ENCODE results near the gene KL.

Gene KL

GRCh38 chr13:33004511-33004910 is 11.7 kb upstream of the KL start:
- DNase-seq (ENCODE audit: low spot score) = no peak

GRCh38 chr13:33006134-33006533 is 10.1 kb upstream of the KL start:
- DNase-seq (ENCODE audit: low spot score) = peak; percentile 10

DNA sequence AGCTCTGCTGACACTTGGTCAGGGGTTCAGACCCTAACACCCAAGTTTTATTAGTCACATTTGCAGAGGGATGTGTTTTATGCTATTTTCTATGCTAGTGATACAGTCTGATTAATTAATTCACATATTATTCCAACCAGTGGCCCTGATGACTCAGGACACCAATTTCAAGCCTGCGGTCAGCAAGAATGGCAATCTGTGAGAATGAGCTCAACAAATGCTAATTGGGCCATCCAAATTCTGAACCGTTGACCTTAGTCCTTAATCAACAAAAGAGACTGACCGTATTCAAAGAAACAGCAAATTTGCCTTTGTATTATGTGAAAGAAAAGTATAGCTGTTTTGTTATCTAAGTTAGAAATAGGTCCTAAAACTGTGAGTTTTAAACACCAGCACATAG is 9.6 kb upstream of the KL start:
- no peak for DNase-seq (ENCODE audit: low spot score)

DNA sequence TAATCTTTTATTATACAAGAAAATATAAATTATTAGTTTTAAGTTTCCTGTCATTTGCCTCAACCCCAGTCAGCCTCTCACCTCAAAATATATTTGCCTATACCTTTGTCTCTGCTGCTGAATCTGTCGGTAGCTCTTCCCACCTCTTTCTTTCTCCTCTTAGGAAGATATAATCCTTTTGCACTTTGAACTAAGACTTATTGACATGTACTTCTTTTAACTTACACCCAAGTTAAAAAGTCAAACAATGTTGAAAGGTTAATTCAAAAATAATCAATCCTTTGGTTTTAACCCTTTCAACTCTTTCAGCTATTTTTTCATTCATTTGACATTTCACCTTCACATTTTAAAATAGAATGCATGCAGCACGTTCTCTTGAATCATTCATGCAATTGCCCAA is 9.0 kb upstream of the KL start:
- DNase-seq (ENCODE audit: low spot score) = no peak

DNA sequence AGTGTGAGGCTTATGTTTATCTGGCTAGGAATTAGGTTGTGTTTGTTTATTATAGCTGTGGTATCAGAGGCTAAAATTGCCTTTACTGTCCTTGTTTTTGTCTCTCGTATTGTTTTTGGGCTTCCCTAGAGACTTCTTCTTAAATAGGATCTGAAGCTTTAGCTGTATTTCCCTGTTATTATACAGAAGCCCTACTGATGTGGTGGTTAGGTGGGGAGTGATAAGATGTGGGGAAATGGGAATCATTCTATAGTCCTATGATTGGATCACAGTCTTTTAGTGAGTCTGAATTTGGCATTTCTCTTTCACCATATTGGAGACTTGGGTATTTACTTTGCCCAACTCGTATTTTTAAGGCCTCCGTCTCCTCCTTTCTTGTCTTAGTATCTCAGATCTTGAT is 8.3 kb upstream of the KL start:
- DNase-seq (ENCODE audit: low spot score) = no peak

GRCh38 chr13:33008946-33009722 is 7.1 kb upstream of the KL start:
- no peak for DNase-seq (ENCODE audit: low spot score)

- no peak for DNase-seq (ENCODE audit: low spot score)
These were observed 4.3 kb upstream of the KL start for GRCh38 chr13:33011828-33012470.

DNA sequence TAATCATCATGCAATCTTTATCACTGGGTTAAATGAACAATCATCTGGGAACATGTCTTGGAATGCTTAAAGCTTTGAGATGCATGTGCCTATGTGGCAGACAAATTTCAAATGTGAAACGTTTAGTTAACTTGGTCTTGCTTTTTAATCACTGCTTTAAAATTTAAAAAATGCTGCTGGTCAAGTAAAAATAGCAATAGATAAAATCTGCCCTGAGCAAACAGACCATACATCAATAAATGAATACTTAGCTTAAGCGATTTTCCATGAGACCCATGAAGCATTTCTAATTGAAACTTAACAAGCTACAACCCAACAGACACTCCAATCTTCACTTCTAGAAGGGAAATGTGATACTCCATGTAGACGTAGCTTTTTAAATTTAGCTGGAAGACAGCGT is 1.9 kb upstream of the KL start:
- no peak for DNase-seq (ENCODE audit: low spot score)

GRCh38 chr13:33015241-33015668 is 968 bp upstream of the KL start:
- peak; percentile 13 for DNase-seq (ENCODE audit: low spot score)

DNA sequence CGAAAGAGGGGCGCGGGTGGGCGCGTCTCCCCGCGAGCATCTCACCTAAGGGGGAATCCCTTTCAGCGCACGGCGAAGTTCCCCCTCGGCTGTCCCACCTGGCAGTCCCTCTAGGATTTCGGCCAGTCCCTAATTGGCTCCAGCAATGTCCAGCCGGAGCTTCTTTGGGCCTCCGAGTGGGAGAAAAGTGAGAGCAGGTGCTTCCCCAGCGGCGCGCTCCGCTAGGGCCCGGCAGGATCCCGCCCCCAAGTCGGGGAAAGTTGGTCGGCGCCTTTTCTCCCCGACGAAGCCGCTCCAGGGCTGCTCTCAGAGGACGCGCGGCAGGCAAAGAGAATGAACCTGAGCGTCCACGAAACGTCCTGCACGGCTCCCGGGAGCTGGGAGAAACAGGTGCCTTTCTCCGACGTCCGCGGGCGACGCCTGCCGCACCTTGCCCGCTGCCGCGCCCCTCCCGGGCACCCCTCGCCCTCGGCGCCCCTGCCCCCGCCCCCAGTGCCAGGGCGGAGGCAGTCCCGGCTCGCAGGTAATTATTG is 366 bp upstream of the KL start:
- DNase-seq (ENCODE audit: low spot score) = peak; percentile 60

- peak; percentile 92 for DNase-seq (ENCODE audit: low spot score)
These were observed 1.2 kb downstream of the KL start for GRCh38 chr13:33017323-33017929.

- no peak for DNase-seq (ENCODE audit: low spot score)
These were observed 2.7 kb downstream of the KL start for GRCh38 chr13:33018886-33019285.

GRCh38 chr13:33022986-33023385 is 6.8 kb downstream of the KL start:
- DNase-seq (ENCODE audit: low spot score) = no peak

DNA sequence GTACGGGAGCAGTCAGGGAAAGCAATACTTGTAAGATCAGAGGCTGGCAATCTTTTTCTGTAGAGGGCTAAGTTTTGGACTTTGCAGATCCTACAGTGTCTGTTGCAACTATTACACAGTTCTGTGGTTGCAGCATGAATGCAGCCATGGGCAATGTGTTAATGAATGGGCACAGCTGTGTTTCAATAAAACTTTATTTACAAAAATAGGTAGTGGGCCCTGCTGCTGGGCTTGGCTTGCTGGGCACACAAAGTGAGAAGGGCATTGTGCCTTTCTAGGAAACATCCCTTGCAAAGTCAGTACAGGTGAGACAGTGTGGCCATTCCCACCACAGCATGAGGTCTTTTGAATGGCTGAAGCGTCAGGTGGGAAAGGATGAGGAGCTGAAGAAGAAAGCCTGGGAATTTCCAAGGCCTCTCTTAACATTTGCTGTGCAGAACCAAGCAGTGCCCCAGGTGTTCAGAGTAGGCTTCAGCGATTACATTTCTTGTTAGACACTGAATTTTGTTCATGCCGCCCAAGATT is 9.1 kb downstream of the KL start:
- no peak for DNase-seq (ENCODE audit: low spot score)

- no peak for DNase-seq (ENCODE audit: low spot score)
These were observed 10.4 kb downstream of the KL start for GRCh38 chr13:33026489-33027152.

DNA sequence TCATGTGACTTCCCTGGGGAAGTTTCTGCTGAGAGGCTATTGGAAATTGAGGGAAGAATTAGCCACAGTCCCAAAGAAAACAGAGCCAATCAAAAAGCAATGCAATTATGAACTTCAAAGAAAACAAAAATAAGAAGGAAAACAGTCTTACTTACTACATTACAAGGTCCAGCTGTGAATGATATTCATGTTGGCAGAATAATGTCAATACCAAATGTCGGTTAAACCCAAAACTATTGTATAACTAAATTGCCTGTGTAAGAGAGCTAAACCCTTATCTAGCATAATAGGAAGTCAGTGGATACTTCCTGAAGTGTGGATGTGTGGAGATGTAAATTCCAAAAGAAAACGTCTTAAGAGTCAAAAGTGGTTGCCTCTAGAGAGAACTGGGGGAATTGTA is 12.4 kb downstream of the KL start:
- DNase-seq (ENCODE audit: low spot score) = no peak

- no peak for DNase-seq (ENCODE audit: low spot score)
These were observed 15.1 kb downstream of the KL start for GRCh38 chr13:33031277-33031676.

DNA sequence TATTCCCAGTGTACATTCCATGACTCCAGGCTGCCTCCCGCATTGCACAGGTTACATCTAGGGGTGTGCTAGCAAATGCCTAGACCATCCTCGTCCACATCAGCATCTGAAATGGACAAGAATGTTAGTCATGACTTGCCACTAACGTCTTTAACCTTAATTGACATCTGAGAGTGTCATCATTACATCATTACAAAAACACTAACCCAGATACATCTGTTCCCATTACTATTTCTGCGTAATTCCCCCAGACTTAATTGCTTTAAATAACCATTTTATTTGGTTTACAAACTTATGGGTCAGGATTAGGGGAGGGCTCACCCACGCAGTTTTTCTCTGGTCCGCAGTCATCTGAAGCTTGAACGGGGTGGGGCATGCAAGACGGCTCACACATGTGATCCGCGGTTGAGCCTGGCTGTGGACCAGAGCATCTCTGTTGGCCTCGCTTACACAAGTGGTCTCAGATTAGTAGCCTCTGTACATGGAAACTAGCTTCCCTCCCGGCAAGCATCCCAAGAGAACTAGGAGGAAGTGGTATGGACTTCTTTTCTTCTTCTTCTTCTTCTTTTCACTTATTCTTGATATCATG is 15.9 kb downstream of the KL start:
- DNase-seq (ENCODE audit: low spot score) = no peak

- DNase-seq (ENCODE audit: low spot score) = no peak
These were observed 17.0 kb downstream of the KL start for GRCh38 chr13:33033051-33033812.

- DNase-seq (ENCODE audit: low spot score) = no peak
These were observed 17.8 kb downstream of the KL start for GRCh38 chr13:33033986-33034385.

DNA sequence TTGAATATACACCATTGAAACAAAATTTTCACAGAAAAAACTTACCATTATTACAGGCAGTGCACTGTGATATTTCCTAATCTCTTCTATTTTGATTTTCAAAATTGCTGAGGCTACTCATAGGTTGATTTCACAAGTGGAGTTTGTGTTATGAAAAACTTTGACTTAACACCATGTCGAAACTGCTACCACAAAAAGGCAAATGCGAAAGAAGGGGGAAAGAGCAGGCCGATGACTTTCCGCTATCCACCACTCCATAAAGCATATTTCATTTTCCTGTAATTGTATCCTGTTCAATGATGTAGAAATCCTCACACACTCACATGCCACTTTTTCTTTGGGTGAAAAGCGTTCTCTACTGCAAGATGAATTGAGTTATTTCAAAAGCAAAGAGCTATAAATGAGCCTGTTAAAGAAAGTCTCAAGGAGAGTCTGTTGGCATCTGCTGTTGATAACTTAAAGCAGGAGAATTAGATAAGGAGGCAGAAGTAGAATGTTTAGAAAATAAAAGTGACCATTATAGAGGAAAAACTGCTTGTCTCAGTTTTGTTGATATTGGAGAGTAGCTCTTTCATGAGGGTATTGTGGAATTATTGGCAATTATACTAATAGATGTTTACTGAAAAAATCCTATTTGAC is 18.8 kb downstream of the KL start:
- DNase-seq (ENCODE audit: low spot score) = no peak

All from kidney tubule cell (primary cell).